Muscle layer of duodenum (tissue), 2 donors: ENCODE measurements around the gene UBE2S.
A peak's percentile ranks its signal among the peaks of the same experiment; 100 is the strongest.

Experiments used
- H3K27ac ChIP-seq: one replicate; pipeline ENCODE4 v1.7.0; 2013; ENCODE audit warnings: mild to moderate bottlenecking, low read length
- H3K27me3 ChIP-seq: one replicate; pipeline ENCODE4 v1.7.0; 2013; ENCODE audit warnings: low read depth, mild to moderate bottlenecking, control low read depth, low read length
- H3K36me3 ChIP-seq, 2 donors: one replicate each; pipeline ENCODE4 v1.7.0; 2013; ENCODE audit warnings: low read length in 2 of 2, control low read depth in 1 of 2, mild to moderate bottlenecking in 1 of 2; ENCODE audit not compliant: insufficient read depth in 2 of 2, control insufficient read depth in 1 of 2
- H3K4me1 ChIP-seq, 2 donors: one replicate each; pipeline ENCODE4 v1.7.0; 2013; ENCODE audit warnings: low read length in 2 of 2, mild to moderate bottlenecking in 2 of 2, control low read depth in 1 of 2, moderate library complexity in 1 of 2; ENCODE audit not compliant: insufficient read depth in 2 of 2, control insufficient read depth in 1 of 2
- H3K4me3 ChIP-seq, 2 donors: one replicate each; pipeline ENCODE4 v1.7.0; 2013; ENCODE audit warnings: low read length in 2 of 2, low read depth in 1 of 2, mild to moderate bottlenecking in 1 of 2
- H3K9me3 ChIP-seq, 2 donors: one replicate each; pipeline ENCODE4 v1.7.0; 2013; ENCODE audit warnings: low read length in 2 of 2, control low read depth in 1 of 2, mild to moderate bottlenecking in 1 of 2; ENCODE audit not compliant: control insufficient read depth in 1 of 2
- donor health status: healthy.

Gene UBE2S

DNA sequence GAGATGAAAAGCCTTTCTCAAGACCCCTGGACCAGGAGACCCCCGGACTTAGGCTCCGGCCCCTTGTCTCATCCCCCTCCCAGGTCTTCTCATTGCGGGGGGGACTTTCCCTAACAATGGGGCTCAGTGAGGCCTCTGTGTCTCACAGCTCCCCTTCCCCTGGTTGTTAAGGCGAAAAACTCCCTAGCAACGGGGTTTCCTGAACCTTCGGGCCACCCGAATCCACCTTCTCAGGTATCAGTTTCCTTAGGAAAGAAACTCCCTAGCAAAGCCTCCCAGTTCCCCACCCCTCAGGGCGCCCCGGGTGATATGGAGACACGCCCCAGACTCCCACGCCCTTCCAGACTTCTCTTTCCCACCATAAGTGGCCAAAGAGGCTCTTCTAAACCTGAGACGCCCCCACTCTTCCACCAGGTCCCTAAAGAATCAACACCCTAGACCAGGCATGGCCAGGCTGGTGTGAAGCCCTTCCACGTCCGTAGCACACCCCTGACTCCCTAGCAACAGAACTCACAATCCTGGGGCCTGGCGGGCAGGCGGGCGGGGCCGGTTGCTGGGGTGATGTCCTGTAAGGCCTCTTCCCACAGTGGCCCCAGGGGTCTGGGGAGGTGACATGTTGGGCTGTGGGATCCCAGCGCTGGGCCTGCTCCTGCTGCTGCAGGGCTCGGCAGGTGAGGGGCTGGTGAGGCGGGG lies 31.2 kb downstream of the UBE2S start, which contains the start of gene TMEM190:
Gene TMEM190 (plus strand): TSS at position 586 of the 693 bp plus-strand sequence. CDS start 28 bp downstream, at position 614.
- Histone ChIP-seq H3K27ac (no peak within 1 kb of the TSS), H3K4me1 (peaks cover 0 to 5% of the 10 kb centered on the region in 2 donors), H3K9me3 (no peaks in the 10 kb centered on the region), H3K27me3 (peaks cover 28% of the 10 kb centered on the region), H3K36me3 (no peaks in the 10 kb centered on the region), H3K4me3 (no peak within 1 kb of the TSS)

DNA sequence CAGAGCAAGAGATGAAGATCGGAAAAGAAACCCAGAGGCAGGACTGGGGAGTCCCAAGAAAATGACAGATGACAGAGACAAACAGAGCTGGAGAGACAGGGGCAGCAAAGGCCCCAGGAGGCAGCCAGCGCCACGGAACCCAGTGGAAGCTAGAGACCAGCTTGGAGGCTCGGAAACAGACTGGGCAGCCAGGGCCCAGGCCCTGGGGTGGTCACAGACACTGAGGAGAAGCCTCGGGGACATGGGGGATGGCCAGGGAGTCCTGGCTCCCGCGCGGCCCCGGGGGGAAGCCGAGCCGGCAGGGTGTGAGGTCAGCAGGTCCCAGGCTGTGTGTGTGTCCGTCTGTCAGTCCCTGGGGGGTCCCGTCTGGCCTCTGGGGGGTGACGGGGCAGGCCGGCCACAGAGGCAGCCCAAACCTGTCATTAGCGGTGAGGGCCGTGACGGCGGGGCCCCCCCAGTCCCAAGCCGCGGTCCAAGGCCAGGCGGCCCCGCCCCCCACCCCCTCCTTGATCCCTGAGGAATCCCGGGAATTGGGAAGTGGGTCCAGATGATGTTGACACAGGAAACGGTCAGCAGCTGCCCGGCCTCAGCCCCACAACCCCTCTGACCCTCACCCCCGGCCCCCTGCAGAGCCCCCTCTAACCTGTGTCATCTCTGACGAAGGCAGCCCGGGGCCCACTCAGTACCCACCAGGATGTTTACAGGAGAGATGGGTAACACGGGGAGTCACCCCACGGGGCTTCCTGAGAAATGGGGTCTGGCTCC lies 33.4 kb downstream of the UBE2S start:
- peaks cover 0 to 13% of the 10 kb centered on the region in 2 donors for H3K4me1 ChIP-seq
- no peaks in the 10 kb centered on the region for H3K9me3 ChIP-seq
- no peak overlapping the region for H3K4me3 ChIP-seq
- peaks cover 42% of the 10 kb centered on the region for H3K27me3 ChIP-seq
- no peak overlapping the region for H3K27ac ChIP-seq
- H3K36me3 ChIP-seq: no peaks in the 10 kb centered on the region

DNA sequence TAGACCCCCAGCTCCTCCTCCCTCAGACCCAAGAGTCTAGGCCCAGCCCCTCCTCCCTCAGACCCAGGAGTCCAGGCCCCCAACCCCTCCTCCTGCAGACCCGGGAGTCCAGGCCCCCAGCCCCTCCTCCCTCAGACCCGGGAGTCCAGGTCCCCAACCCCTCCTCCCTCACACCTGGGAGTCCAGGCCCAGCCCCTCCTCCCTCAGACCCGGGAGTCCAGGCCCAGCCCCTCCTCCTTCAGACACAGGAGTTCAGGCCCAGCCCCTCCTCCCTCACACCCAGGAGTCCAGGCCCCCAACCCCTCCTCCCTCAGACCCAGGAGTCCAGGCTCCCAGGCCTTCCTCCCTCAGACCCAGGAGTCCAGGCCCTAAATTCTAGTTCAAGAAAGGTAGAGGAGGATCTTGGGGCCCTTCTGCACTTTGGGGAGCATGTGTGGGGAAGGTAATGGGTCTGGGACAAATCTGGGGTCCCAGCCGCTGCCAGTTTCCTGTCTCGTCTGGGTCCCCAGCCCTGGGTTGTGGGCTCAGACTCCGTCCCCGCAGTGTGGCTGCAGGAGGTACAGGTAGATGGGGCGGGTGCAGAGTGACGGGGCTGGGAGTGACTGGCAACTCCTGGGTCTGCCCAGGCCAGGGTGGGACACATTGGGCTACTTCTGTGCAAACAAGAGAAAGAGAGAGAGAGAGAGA lies 34.1 kb downstream of the UBE2S start:
- Histone ChIP-seq H3K9me3 (no peaks in the 10 kb centered on the region), H3K27ac (no peak overlapping the region), H3K4me3 (no peak overlapping the region), H3K27me3 (peaks cover 49% of the 10 kb centered on the region), H3K4me1 (peaks cover 0 to 20% of the 10 kb centered on the region in 2 donors), H3K36me3 (no peaks in the 10 kb centered on the region)

DNA sequence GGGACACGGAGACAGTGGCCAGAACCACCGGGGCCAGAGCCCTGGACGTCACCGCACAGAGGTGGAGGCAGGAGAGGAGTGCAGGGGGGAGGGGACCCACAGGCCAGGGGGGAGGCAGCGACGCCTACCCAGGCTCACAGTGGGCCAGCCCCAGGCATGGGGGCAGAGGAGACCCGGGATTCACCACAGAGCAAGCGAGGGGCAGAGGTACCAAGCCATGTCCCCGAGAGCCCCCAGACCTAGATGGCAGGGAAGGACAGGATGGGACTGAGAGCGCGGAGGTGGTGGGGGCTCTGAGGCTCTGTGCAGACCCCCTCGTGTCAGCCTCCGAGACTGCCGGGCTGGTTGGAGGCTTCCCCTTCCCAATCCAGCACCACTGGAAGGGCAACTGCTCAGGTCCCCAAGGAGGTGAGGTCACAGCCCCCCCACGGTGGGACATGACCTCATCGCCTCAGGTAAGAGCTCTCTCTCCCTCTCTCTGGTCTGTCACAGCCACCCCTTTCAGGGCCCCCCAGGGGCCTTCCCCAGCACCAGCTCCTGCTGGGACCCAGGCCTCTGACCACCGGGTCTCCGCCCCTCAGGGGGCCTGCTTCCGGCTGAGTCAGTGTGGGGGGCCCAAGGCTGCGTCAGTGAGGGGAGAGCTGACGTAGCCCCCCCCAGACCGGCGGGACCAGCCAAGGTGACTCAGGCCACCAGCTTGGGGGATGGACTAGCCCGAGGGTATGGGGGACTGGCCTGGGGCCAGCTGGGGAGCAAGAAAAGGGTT lies 35.1 kb downstream of the UBE2S start:
- Histone ChIP-seq H3K36me3 (no peaks in the 10 kb centered on the region), H3K4me1 (peaks cover 0 to 15% of the 10 kb centered on the region in 2 donors), H3K27me3 (peaks cover 46% of the 10 kb centered on the region)

DNA sequence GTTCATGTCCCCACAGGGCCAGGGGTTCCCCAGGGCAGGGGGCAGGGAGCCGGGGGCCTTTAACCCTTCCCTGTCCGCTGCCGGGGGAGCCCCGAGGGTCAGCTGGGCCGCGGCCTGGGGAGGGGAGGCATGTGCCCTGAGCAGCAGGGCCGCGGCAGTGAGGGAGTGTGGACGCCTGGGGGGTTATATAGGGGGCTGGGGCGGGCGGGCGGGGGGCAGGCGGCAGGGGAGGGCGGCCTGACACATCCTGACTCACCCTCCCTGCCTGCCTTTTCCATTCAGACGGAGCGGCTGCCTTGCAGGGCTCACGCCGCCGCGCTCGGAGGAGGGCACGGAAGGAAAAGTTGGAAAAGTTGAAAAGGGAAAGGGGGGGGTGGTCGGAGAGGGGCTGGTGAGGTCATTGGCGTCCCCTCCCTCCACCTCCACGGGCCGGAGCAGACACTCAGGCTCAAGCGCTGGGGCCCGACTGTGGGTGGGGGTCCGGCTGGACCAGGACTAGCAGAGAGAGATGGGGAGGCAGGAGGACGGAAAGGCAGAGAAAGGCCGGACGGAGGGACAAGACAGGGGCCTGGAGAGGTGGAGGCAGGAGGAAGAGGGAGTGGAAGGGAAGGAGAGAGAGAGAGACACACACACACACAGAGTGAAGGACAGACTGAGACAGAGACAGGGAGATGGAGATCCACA lies 37.1 kb downstream of the UBE2S start, which contains the start of gene IL11:
Gene IL11 (minus strand): TSS at position 159 of the 684 bp plus-strand sequence. CDS start 153 bp downstream, at position 6.
- H3K4me3 ChIP-seq: peak within 1 kb of the TSS in 1 of 2 donors; percentile 49
- no peaks in the 10 kb centered on the region for H3K9me3 ChIP-seq
- H3K27me3 ChIP-seq: peaks cover 45% of the 10 kb centered on the region
- H3K27ac ChIP-seq: no peak within 1 kb of the TSS
- H3K36me3 ChIP-seq: no peaks in the 10 kb centered on the region
- peaks cover 0 to 15% of the 10 kb centered on the region in 2 donors for H3K4me1 ChIP-seq

More for the DNA sequence above, 35.1 kb downstream of the UBE2S start:
- Histone ChIP-seq H3K9me3 (no peaks in the 10 kb centered on the region), H3K27ac (no peak overlapping the region), H3K4me3 (no peak overlapping the region)

DNA sequence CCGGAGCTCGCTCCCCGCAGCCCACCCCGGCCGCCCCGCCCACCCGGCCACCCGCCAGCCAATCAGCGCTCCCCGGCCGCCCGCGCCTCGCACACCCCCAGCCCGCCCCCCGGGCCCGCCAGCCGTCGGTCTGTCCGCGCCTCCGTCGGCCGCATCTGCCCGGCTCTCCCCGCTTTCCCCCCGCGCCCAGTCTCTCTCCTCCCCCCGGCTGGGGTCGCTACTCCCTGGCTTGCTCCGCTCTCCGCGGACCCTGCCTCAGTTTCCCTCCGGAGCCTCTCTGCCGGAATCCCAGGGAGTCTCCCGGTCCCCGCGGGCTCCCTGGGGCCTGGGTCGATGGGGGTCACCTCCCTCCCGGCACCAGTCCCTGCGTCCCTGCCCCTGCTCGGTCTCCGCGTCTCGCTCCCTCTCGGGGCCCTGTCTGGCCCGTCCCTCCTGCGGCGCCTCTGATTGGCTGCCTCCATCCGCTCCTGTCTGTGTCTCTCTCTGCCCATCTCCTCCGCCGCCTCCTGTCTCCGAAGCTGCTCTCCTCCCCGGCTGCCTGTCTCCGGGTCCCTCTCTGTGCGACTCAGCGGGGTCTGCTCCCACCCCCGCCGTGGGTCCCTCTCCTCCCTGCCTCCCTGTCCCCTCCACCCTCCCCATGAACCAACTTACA lies 37.8 kb downstream of the UBE2S start:
- peaks cover 46% of the 10 kb centered on the region for H3K27me3 ChIP-seq
- no peaks in the 10 kb centered on the region for H3K9me3 ChIP-seq
- no peaks in the 10 kb centered on the region for H3K36me3 ChIP-seq
- H3K4me1 ChIP-seq: peaks cover 0 to 15% of the 10 kb centered on the region in 2 donors
- H3K27ac ChIP-seq: no peak overlapping the region
- H3K4me3 ChIP-seq: peak overlapping the region in 1 of 2 donors; percentile 49

DNA sequence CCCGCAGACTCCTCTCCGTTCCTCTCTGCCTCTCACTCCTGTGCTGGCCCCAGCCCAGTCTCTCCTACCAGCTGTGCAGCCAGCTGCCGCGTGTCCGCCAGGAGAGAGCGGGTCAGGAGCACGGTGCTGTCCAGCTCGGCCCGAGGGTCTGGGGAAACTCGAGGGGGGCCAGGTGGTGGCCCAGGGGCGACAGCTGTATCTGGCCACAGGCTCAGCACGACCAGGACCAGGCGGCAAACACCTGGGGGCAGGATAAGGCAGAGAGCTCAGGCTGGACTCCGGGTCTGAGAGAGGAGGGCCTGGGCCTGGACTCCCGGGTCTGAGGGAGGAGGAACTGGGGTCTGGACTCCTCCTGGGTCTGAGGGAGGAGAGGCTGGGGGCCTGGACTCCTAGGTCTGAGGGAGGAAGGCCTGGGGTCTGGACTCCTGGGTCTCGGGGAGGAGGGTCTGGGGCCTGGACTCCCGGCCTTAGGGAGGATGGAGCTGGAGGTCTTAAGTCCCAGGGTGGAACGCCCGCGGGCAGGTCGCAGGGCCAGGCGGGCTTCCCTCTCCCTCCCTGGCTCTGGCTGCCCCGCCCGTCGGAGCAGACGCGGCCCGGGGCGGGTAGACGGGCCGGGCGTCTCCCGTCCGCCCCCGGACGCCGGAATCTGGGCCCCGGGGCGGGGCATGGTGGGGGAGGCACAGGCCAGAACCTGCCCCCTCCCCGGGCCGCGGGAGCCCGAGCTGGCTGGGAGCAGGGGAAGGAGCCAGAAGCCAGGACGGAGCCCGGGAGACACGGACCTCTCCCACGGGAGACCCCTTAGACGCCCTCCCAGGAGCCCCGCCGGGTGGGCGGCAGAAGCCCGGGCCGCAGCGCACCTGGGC lies 38.7 kb downstream of the UBE2S start:
- Histone ChIP-seq H3K27ac (no peak overlapping the region), H3K9me3 (no peaks in the 10 kb centered on the region), H3K4me3 (no peak overlapping the region), H3K27me3 (peaks cover 45% of the 10 kb centered on the region), H3K36me3 (no peaks in the 10 kb centered on the region), H3K4me1 (peaks cover 0 to 15% of the 10 kb centered on the region in 2 donors)

DNA sequence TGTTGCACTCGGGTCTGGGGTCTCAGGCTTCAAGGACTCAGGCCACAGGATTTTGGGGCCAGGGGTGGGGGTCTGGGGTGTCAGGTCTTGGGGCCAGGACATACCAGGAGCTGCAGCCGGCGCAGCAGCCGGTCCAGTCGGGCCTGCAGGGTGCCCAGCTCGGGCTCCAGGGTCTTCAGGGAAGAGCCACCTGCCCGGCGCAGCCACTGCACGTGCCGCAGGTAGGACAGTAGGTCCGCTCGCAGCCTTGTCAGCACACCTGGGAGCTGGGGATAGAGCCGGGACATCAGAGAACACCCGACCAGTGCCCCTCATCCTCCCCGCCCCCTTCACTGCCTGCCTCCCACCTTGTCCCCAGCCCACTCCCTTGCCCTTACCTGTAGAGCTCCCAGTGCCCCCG lies 39.5 kb downstream of the UBE2S start:
- no peak overlapping the region for H3K27ac ChIP-seq
- H3K9me3 ChIP-seq: no peaks in the 10 kb centered on the region
- H3K36me3 ChIP-seq: no peaks in the 10 kb centered on the region
- peaks cover 0 to 15% of the 10 kb centered on the region in 2 donors for H3K4me1 ChIP-seq
- H3K4me3 ChIP-seq: no peak overlapping the region
- H3K27me3 ChIP-seq: peaks cover 39% of the 10 kb centered on the region

DNA sequence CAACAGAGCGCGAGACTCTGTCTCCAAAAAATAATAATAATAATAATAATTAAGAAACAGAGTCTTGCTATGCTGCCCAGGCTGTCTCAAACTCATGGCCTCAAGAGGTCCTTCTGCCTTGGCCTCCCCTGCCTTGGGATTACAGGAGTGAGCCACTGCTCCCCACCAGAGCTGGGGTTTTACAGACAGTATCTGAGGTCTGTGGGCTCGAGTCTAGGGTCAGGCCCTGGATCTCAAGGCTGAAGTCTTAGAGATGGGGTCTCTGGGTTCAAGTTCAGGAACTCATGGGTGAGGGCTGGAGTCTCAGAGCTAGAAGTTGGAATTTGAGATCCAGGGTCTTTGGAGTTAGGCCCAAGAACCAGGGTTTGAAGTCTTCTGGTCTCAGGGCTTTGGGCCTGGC lies 40.8 kb downstream of the UBE2S start:
- H3K27ac ChIP-seq: no peak overlapping the region
- H3K27me3 ChIP-seq: peaks cover 28% of the 10 kb centered on the region

More for the DNA sequence above, 40.8 kb downstream of the UBE2S start:
- peaks cover 0 to 15% of the 10 kb centered on the region in 2 donors for H3K4me1 ChIP-seq
- no peaks in the 10 kb centered on the region for H3K36me3 ChIP-seq
- no peak overlapping the region for H3K4me3 ChIP-seq
- no peaks in the 10 kb centered on the region for H3K9me3 ChIP-seq
